GM19239 (cell line): ENCODE data around the gene CIAPIN1.

Experiments used
- DNase-seq: peaks from one replicate; pipeline ENCODE4 v3.0.0; 2011; ENCODE audit warnings: low spot score; ENCODE audit not compliant: insufficient read length
- FAIRE-seq: peaks from 2 replicates; lab custom pipeline; 2011; peaks lifted over from hg19 to GRCh38; lab: Jason Lieb, UNC

The CIAPIN1 gene

DNA sequence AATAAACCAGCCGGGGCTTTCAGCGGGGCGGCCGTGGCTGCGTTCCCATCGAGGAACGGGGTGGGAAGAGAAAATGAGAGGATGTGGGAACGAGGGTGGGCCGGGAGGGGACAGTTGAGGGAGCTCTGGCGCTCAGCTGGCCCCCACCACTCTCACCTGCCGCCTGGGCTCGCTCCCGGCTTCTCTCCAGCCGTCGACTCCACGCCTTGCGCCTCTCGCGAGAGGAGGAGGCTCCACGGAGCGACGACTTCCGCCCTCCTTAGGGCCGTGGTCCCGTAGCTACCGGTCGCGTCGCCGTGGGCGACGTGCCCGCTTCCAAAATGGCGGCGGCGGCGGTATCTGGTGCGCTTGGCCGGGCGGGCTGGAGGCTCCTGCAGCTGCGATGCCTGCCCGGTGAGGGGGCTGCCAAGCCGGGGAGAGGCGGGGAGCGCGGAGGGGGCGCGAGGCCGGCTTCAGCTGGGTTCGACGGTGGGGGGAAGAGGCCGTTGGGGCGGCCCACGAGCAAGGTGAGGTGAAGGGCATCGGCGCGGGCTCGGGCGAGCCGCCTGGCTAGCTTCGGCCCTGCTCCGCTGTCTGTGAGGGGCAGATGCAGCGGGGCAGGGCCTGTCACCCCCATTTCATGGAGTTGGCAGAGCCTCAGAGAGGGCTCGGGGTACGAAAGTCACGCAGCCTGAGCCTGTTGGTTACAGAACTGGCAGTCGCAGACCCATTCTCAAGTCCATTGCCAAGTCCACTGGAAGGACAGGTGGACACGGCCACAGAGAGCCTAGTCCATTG is at the start of gene CIAPIN1, which contains the start of gene COQ9:
Gene CIAPIN1 (minus strand): TSS at position 200 of the 777 bp plus-strand sequence. CDS start 6,457 bp downstream, outside the sequence.
Gene COQ9 (plus strand): TSS at position 294 of the 777 bp plus-strand sequence. CDS start 27 bp downstream, at position 321.
- FAIRE-seq: peak; percentile 90

DNA sequence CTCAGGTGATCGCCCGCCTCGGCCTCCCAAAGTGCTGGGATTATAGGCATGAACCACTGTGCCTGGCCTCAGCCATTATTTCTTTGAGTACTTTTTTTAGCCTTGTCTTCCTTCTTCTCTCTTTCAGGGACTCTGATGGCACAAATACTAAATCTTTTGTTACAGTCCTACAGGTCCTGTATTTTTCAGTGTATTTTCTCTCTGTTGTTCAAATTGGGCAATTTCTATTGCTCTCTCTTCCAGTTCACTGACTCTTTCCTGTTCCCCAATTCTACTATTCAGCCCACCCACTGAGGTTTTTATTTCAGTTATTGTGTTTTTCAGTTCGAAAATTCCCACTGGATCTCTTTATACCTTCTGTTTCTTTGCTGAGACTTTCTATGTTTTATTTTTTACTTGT is 46.6 kb upstream of the CIAPIN1 start:
- DNase-seq: no peak

More for the DNA sequence above, at the start of gene CIAPIN1, which contains the start of gene COQ9:
- peak; percentile 93 for DNase-seq

DNA sequence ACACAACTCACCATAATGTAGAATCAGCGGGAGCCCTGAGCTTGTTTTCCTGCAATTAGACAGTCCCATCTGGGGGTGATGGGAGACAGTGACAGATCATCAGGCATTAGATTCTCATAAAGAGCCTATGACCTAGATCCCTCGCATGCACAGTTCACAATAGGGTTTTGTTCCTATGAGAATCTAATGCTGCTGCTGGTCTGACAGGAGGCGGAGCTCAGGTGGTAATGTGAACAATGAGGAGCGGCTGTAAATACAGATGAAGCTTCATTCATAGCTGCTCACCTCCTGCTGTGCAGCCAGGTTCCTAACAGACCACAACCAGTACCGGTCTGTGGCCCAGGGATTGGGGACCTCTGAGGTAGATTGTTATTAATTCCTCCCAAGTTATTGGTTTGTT is 42.0 kb upstream of the CIAPIN1 start:
- no peak for FAIRE-seq
- no peak for DNase-seq

More for the DNA sequence above, 46.6 kb upstream of the CIAPIN1 start:
- no peak for FAIRE-seq

DNA sequence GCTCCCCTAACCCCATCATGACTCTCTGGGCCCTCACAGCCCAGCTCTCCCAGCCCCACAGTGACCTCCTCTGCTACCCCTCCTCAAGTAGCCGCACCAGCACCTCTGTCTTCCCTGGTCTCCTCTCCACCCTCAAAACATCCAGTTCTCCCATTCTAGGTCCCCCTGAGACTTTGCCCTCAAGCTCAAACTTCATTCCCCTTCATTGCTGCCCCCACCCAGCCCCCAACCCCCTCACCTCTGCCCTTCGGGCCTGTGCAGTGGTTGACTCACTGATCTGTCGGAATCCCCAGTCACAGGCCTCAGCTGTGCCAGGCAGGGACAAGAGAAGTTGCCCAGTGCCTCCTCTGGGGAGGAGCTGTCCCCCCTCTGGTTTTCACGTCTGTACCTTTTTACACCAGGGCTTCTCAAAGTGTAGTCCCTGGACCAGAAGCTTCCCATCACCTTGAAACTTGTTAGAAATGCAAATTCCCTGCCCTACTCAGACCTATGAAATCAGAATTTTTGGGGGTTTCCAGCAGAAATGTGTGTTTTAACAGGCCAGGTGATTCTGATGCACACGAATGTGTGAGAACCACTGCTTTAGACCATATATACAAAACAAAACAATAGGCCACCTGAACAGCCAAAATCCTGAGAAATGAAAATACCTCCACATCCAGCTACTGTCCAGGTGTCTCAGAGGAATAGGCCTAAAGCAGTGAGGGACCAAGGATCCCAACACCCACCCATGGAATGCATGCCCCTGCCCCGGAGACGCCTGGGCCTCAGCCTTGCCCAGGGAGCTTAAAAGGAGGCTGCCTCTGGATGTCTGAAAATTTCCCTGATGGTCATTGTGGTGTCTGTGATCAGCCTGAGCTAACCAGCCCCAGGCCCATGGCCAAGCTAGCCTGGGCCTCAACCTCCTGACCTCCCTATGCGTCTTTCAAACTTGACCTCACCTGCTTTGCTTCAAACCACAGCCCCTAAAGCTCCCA is 40.0 kb upstream of the CIAPIN1 start:
- FAIRE-seq (peak; percentile 14), DNase-seq (no peak)

DNA sequence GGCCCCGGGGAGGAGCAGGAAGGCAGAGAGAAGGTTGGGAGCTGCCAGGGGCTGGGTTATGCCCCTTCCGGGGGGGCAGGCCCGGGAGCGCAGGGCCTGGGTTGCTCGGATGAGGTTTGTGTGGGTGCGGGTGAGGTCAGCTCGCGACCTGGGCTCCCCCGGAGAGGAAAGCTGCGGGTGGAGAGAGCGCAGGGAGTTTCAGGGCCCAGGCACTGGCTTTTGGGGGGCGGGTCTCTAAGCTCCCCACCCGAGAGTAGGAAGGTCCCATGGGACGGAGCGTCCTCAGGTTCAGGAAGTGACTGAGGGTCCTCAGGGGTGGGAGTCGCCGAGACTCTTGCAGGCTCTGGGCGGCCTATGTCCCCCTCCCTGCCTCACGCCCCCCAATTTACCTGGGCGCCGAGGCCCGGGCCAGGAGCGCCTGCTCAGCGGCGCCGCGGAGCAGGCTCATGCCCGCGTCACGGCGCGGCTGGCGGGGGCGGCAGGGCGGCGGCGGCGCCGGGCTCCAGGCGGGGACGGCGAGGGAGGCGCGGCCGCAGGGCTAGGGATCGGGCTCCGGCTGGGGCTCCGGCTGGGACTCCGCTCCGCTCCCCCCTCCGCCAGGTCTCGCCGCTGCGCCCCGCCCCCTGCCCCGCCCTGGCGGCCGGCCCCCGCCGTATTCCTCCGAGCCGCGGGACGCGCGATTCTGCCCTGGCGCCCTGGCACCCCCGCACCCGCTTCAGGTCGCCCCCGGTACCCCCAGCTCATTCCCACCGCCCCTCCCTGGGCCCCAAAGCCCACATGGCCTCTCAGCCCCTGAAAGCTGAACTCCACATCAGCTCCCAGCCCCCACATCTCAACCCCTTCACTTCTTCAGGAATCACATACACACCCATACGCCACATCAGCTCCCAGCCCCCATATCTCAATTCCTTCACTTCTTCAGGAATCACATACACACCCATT is 39.0 kb upstream of the CIAPIN1 start, which contains the start of gene DOK4:
Gene DOK4 (minus strand): TSS at position 578 of the 942 bp plus-strand sequence. CDS start 6,986 bp downstream, outside the sequence.
- DNase-seq (peak; percentile 93), FAIRE-seq (no peak)

DNA sequence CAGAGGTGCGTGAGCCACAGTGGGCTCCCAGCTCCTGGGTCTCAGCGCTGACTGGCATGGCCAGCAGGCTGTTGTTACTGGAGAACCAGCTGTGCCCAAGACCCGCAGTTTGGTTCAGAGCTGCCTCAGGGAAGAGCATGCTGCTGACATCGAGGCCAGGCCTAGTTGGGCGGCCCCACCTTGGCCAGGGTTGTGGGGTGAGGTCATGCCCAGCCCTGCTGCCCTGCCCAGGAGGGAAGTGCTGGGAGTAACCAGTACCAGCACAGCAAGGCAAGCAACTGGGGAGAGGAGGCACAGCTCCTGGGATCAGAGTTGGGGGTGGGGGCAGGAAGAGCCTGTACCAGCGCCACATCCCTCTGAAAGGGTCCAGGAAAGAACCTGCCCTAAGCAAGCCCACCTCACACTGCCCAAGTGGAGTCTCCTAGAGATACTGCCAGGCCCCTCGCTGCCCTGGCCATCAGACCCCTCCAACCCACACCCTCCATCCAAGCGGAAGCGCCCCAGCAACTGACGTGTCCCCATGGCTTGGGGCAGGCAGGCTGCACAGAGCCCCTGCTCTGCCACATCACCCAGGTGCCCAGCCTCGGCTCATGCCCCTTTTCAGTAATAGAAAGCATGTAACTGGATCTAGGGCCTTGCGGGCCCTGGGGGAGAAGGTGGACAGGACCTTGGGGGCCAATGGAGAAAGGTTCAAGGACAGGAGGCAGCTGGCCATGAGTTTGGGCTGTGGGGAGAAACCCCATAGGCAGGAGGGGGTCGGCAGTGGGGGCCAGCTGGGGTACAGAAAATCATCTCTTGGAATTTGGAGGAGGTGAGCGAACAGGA is 38.1 kb upstream of the CIAPIN1 start:
- no peak for FAIRE-seq
- DNase-seq: no peak

DNA sequence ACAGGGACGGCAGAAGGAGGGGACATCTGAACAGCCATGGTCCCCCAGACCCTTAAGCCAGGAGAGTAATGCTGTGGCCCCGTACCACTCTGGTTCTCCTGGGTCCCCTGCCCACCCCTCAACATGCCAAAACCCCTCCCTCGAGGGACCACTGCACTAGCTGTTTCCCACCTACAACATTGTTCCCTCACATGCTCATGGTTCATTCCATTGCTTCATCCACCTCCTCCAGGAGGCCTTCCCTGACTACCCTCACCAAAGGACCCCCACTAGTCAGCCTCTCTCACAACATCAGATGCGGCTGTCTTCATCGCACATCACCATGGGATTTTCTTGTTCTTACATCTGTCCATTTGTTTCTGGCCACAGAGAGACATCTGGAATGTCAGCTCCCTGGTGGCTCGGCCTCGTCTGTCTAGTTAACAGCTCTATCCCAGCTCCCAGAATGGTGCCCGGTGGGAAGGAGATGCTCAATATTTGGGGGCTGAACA is 37.4 kb upstream of the CIAPIN1 start:
- FAIRE-seq (no peak), DNase-seq (no peak)

DNA sequence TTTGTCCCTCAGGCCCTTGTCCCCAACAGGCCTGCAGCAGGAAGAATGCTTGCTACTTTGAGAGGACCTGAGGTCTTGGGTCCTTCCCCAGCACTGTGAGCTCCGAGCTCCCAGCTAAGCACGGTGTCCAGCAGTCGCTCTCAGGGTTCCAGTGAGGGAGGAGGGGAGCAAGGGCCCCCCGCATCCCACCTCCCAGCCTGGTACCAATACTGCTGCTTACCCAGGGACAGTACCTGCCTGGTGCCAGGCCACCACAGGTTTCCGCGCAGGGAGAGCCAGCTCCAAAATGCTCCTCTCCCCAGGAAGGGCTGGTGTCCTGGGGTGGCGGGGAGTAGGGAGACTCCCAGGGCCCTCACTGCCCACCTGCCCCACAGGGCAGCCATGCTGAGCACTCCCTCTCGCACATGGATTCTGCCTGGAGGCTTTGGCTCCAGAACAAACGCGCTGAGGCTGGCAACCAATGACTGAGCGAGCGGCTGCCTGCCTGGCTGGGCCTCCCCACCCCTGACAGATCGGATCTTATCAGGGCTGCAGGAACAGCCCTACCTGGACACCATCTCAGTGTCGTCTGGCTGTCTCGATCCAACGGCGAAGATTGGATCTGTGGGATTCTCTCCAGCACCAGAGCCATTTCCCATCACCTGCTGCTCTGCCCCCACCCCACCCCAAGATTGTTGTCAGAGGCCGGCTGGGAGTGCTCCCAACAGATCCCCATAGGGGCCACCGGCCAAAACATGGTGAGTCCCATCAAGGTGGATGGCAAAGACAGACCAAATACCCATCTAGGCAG is 36.7 kb upstream of the CIAPIN1 start:
- DNase-seq: no peak
- no peak for FAIRE-seq

DNA sequence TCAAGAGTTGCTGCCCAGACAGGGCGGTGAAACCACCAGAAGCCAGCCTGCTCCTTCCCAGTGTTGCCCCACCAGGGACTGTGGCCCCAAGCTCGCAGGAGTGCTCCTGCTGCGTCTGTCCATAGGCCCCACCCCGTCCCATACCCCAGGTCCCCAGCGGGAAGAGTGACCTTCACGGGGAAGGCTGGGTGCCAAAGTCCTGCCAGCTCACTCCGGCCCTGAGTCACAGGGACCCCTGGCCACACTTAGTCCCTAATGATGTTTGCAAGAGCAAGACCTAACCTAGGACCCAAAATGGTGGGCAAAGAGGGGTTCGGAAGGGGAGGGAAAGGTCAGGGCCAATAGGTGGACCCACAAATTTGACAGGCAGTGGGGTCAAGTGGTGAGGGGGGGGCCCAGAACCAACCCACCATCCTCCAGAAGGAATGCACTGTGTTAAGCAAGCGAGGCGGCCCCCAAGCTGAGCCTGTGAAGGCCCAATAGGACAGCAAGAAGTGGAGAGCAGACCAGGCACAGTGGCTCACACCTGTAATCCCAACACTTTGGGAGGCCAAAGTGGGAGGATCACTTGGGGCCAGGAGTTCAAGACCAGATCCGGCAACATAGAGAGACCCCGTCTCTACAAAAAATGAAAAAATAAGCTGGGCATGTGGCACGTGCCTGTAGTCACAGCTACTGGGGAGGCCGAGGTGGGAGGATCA is 35.8 kb upstream of the CIAPIN1 start:
- DNase-seq: no peak
- no peak for FAIRE-seq

DNA sequence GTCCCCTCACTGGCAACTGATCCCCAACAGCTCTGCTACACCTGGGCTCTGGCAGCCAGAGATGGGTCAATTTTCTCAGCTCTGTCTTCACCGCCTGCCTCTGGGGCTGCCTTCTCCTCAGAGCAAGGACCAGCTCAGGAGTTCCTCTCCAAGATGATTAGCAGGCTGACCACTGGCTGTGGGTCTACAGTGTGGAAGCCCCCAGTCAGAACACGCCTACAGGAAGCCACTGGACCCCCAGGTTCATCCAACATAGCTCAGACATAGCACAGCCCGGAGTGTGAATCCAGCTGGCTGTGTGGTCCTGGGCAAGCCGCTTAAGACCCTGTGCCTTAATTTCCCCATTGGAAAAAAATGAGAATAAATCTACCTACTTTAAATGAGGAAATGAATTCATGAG is 34.2 kb upstream of the CIAPIN1 start:
- DNase-seq (no peak), FAIRE-seq (no peak)

DNA sequence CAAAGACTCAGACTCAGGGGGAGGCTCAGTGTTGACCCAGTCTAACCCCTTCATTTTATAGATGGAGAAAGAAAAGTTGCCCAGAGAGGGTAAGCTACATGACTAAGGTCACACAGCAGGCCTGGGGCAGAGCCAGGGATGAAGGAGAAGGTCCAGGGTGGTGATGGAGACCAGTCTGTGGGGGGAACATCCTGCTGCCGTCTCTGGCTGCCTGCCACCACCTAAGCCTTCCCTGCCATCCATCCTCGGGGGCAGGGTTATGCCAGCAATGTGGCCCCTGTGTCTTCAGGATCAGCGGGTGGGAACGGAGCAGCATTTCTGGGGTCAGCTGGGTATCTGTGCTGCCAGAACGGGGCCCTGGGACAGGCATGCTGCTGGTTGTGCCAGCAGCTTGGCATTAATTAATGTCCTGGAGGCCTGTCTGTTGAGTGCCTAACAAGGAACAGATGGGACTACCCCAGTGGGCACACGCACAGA is 33.6 kb upstream of the CIAPIN1 start:
- DNase-seq (no peak), FAIRE-seq (no peak)

DNA sequence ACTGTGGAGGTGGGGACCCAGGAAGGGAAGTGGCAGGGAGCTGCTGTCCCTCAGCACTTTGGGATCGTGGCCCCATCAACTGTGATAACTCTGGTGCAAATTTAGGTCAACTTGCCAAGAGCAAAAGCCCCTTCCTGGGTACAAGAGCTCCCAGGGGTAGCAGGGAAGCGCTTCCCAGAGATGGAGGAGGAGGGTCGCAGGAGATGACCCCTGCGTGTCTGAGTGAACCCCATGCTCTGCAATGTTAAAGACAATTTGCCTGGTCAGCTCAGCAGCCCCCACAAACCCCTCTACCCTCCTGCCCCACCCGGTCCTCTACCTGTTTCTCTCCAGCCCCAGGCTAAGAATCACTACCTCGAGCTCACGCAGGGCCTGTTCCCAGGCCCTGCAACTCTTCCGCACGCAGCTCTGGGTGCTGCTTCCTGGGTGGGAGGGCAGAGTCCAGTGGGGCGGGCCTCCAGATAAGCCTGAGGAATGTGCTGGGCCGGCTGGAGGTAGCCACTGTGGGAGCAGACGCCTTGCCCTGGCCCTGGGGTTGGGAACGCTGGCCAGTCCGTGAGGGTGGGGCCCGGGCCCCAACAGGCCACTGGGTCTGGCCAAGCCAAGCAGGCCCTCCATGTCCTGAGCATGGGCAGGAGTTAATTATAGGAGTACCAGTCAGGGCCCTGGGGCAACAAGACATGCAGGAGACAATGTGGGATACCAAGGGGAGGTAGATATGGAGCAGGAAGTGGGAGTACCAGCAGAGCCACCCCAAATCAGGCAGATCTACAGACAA is 33.0 kb upstream of the CIAPIN1 start:
- DNase-seq: no peak

DNA sequence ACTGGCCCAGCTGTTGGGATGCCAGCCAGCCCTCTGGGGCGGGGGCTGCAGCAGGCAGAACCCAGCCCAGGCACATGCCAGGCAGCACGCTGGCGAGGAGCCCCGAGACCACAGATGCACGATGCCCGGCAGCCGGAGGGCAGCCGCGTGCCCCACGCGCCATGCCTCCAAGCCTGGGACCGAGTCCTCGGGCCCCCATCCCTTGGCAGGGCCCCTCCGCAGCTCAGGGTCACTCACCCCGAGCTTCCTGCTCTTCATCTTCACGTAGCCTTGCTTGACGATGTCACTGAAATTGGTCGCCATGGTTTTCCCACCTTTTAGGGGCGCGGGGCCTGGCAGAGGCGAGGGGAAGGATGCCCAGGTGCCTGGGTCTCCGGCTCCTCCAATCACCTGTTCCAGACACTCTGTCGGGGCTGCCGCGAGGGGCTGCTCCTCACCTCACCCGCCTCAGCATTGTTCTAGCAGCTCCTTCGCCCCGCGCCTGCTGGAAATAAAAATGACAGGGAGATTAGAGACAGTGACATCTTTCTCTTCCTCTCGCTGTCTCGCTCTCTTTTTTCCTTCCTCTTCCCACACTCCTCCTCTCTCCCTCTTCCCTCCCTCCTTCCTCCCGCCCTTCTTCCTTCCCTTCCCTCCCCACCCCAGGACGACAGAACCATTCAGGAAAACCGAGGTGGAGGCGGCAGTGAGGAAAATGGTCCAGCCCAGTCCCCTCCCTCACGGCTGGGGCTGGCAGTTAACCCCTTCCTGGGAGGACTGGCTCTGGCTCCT is 32.2 kb upstream of the CIAPIN1 start:
- DNase-seq (no peak), FAIRE-seq (no peak)

More for the DNA sequence above, 33.0 kb upstream of the CIAPIN1 start:
- no peak for FAIRE-seq

DNA sequence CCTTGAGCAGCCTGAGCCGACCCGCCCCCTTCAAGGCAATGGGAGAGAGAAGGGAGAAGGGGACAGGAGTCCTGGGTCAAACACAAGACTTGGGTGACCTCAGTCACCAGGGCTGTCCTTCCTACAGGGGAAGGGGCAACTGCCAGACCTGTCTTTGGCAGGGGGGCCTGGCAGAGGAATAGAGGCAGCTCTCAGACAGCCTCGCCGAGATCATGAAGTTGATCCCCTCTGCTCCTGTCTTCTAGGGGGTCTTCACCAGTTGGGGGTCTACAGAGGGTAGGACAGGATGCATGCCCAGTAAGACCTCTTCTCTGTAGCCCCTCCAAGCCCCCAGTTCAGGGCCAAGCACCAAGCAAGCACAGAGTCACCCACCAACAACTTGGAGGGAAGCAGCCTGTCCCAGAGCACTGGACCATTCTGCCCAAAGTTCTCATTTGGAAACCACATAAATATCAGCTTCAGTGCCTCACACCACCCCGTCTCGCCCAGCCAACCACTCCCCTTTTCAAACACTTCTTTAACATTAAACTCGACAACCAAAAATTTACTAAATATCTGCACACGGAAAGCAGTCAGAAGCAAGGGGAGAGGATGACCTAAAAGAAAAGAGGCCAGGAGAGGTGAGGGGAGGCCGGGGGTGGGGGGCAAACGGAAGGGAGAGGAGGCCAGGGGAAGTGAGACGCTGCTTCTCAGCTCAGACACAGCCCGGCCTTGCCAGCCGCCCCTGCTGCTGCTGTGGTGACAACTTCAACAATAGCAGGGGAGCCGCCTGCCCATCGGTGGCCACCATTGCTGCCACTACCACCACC is 31.4 kb upstream of the CIAPIN1 start:
- no peak for DNase-seq
- FAIRE-seq: no peak
